Hepatocyte (in vitro differentiated cells): Measurements from ENCODE around the gene BMAL2. TPM values are rescaled to one million over a fixed set of nuclear protein-coding genes. Genes with fewer than 3 reads are reported as not detected.
A peak's percentile ranks its signal among the peaks of the same experiment; 100 is the strongest.

Experiments
- DNase-seq: peaks from one replicate; pipeline ENCODE4 v3.0.0-alpha.2; 2016; ENCODE audit warnings: low spot score
- H2AFZ ChIP-seq: fragments of 200-600 bp; sonication (generic); 2 replicates; pipeline ENCODE4 v1.6.0; 2016; ENCODE audit warnings: antibody characterized with exemption, mild to moderate bottlenecking
- H3K27ac ChIP-seq: fragments of 200-600 bp; sonication (generic); 2 replicates; pipeline ENCODE4 v1.5.1; 2016; ENCODE audit warnings: mild to moderate bottlenecking
- H3K27me3 ChIP-seq: fragments of 200-600 bp; sonication (generic); 2 replicates; pipeline ENCODE4 v1.6.1; 2016
- H3K36me3 ChIP-seq: fragments of 200-600 bp; sonication (generic); replicated peaks from 2 replicates; pipeline ENCODE4 v1.5.1; 2016; ENCODE audit warnings: low read depth; ENCODE audit not compliant: insufficient read depth
- H3K4me1 ChIP-seq: fragments of 200-600 bp; sonication (generic); 2 replicates; pipeline ENCODE4 v1.5.1; 2016; ENCODE audit warnings: mild to moderate bottlenecking, moderate library complexity; ENCODE audit not compliant: insufficient read depth
- H3K4me2 ChIP-seq: fragments of 200-600 bp; sonication (generic); 2 replicates; pipeline ENCODE4 v1.6.0; 2016
- H3K4me3 ChIP-seq: fragments of 200-600 bp; sonication (generic); 2 replicates; pipeline ENCODE4 v1.5.1; 2016; ENCODE audit warnings: mild to moderate bottlenecking
- H3K79me2 ChIP-seq: fragments of 200-600 bp; sonication (generic); 2 replicates; pipeline ENCODE4 v1.6.0; 2017; ENCODE audit warnings: mild to moderate bottlenecking
- H3K9me2 ChIP-seq: fragments of 200-600 bp; sonication (generic); replicated peaks from 2 replicates; pipeline ENCODE4 v1.6.0; 2017; ENCODE audit warnings: mild to moderate bottlenecking; ENCODE audit not compliant: insufficient read depth
- H3K9me3 ChIP-seq: fragments of 200-600 bp; sonication (generic); 2 replicates; pipeline ENCODE4 v1.5.1; 2016; ENCODE audit warnings: low read depth, mild to moderate bottlenecking
- H4K20me1 ChIP-seq: fragments of 200-600 bp; sonication (generic); 2 replicates; pipeline ENCODE4 v1.6.0; 2016; ENCODE audit warnings: mild to moderate bottlenecking; ENCODE audit not compliant: insufficient read depth, poor library complexity, severe bottlenecking
- CTCF ChIP-seq: fragments of 200-600 bp; sonication (generic); IDR thresholded peaks from 2 replicates; pipeline ENCODE4 v1.5.1; 2016; ENCODE audit warnings: antibody characterized with exemption, mild to moderate bottlenecking; ENCODE audit not compliant: poor library complexity
- EZH2 ChIP-seq: fragments of 200-600 bp; sonication (generic); IDR thresholded peaks from 2 replicates; pipeline ENCODE4 v1.6.1; 2016; ENCODE audit warnings: antibody characterized with exemption, mild to moderate bottlenecking, borderline replicate concordance
- EZH2phosphoT487 ChIP-seq: fragments of 200-600 bp; sonication (generic); IDR thresholded peaks from one replicate; pipeline ENCODE4 v1.6.1; 2018; ENCODE audit warnings: antibody characterized with exemption, mild to moderate bottlenecking, low read depth, moderate library complexity; ENCODE audit not compliant: unreplicated experiment, severe bottlenecking
- WGBS: methylation state at CpG from one replicate; pipeline ENCODE4 v1.1.6; 2016; ENCODE audit warnings: low lambda C conversion rate; ENCODE audit errors: missing lambda C conversion rate; 5-methylcytosine and 5-hydroxymethylcytosine counted together
- polyA plus RNA-seq: library from polyadenylated mRNA; unstranded; fragments of >200 nt; fragmentation: Nextera tagmentation; extraction: Ambion mirVana; gene quantifications from 2 replicates; pipeline ENCODE4 v1.2.1, GENCODE V29; 2016
- total RNA-seq: library from RNA; depleted of rRNA; stranded (reverse); fragments of >200 nt; gene quantifications from 2 replicates; pipeline ENCODE4 v1.2.3, GENCODE V29; 2014

Gene BMAL2
- total and polyA plus RNA-seq, 2 experiments from 2014 or later: 1.1 to 5.2 TPM

GRCh38 chr12:27334721-27335082 lies 2.1 kb downstream of the BMAL2 start:
- WGBS: 80% methylated on average over 6 of the region's 6 CpGs

GRCh38 chr12:27335364-27336281 lies 3.0 kb downstream of the BMAL2 start:
- Histone ChIP-seq H3K27me3 (peaks cover 8% of the 10 kb centered on the region), H3K79me2 (no peaks in the 10 kb centered on the region), H3K27ac (peak overlapping the region; percentile 47), H2AFZ (no peak overlapping the region), H3K36me3 (no peaks in the 10 kb centered on the region), H3K4me1 (peaks cover 19% of the 10 kb centered on the region), H4K20me1 (no peaks in the 10 kb centered on the region), H3K4me3 (no peak overlapping the region), H3K9me3 (no peaks in the 10 kb centered on the region), H3K9me2 (no peaks in the 10 kb centered on the region), H3K4me2 (no peak overlapping the region)
- DNase-seq: no peak
- 72% methylated on average over 5 of the region's 5 CpGs for WGBS
- TF ChIP-seq EZH2 (no peak), CTCF (no peak), EZH2phosphoT487 (no peak)

More at GRCh38 chr12:27334721-27335082, 2.1 kb downstream of the BMAL2 start:
- no peak for TF ChIP-seq EZH2
- no peak for TF ChIP-seq EZH2phosphoT487
- TF ChIP-seq CTCF: no peak
- Histone ChIP-seq H3K9me3 (no peaks in the 10 kb centered on the region), H3K36me3 (no peaks in the 10 kb centered on the region), H3K79me2 (no peaks in the 10 kb centered on the region), H2AFZ (no peak overlapping the region), H3K4me3 (no peak overlapping the region), H3K9me2 (no peaks in the 10 kb centered on the region), H4K20me1 (no peaks in the 10 kb centered on the region), H3K27me3 (peaks cover 8% of the 10 kb centered on the region), H3K4me1 (peaks cover 19% of the 10 kb centered on the region), H3K27ac (no peak overlapping the region), H3K4me2 (peak overlapping the region; percentile 94)
- DNase-seq: no peak

- Histone ChIP-seq H3K4me2 (no peak overlapping the region), H2AFZ (no peak overlapping the region), H3K4me3 (no peak overlapping the region), H3K27me3 (peaks cover 8% of the 10 kb centered on the region), H4K20me1 (no peaks in the 10 kb centered on the region), H3K4me1 (peaks cover 14% of the 10 kb centered on the region), H3K79me2 (no peaks in the 10 kb centered on the region), H3K36me3 (no peaks in the 10 kb centered on the region), H3K9me2 (no peaks in the 10 kb centered on the region), H3K27ac (peak overlapping the region; percentile 68), H3K9me3 (no peaks in the 10 kb centered on the region)
- no peak for TF ChIP-seq EZH2phosphoT487
- no peak for TF ChIP-seq EZH2
- no peak for TF ChIP-seq CTCF
- 82% methylated on average over 2 of the region's 2 CpGs for WGBS
- DNase-seq: peak; percentile 44
Observed at GRCh38 chr12:27336282-27336653, 3.6 kb downstream of the BMAL2 start.
